ENCODE data around the gene OOSP4B.

Gene OOSP4B

DNA sequence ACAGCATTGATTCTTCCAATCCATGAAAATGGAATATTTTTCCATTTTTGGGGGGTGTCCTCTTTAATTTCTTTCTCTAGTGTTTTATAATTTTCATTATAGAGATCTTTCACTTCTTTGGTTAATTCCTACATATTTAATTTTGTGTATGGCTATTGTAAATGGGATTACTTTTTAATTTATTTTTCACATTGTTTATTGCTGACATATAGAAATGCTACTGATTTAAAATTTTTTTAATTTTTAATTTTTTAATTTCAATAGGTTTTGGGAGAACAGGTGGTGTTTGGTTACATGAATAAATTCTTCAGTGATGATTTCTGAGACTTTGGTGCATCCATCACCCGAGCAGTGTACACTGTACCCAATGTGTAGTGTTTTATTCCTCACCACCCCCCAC, 26.6 kb upstream of the OOSP4B start:
- H3K4me3 ChIP-seq (ENCODE audit: low read depth, low read length), result no peak overlapping the region
- no peak overlapping the region for H2BK120ac ChIP-seq (ENCODE audit: insufficient read depth, low read length, poor library complexity)
- H2BK12ac ChIP-seq (ENCODE audit: low read length), result no peak overlapping the region
- no peak overlapping the region for H2BK5ac ChIP-seq (ENCODE audit: low read depth, low read length, poor library complexity)
- no peak overlapping the region for H3K4ac ChIP-seq (ENCODE audit: low read depth, low read length)
- H3K14ac ChIP-seq (ENCODE audit: low read length), result no peak overlapping the region
- no peak overlapping the region for H4K12ac ChIP-seq (ENCODE audit: low read depth, low read length)
- H3K79me2 ChIP-seq (ENCODE audit: control insufficient read depth, insufficient read depth, low read length, poor library complexity), result no peaks in the 10 kb centered on the region
- no peaks in the 10 kb centered on the region for H3K36me3 ChIP-seq (ENCODE audit: control insufficient read depth in 1 of 2, insufficient read depth in 2 of 2, low read length in 2 of 2)
- H4K91ac ChIP-seq (ENCODE audit: low read depth, low read length), result no peak overlapping the region
- no peak overlapping the region for H3K4me2 ChIP-seq (ENCODE audit: low read length)
- H3K4me1 ChIP-seq (ENCODE audit: control insufficient read depth in 1 of 2, insufficient read depth in 2 of 2, low read length in 2 of 2), result no peaks in the 10 kb centered on the region
- no peak overlapping the region for H3K9ac ChIP-seq (ENCODE audit: low read length)
- no CpG with 5 or more reads among the region's 1 CpG for WGBS (ENCODE audit: extremely low coverage, insufficient coverage, insufficient read length)
- no peaks in the 10 kb centered on the region for H3K79me1 ChIP-seq (ENCODE audit: low read length)
- H4K8ac ChIP-seq (ENCODE audit: low read depth, low read length), result no peak overlapping the region
- H3K27me3 ChIP-seq (ENCODE audit: insufficient read depth, low read length), result no peaks in the 10 kb centered on the region
- H3K23ac ChIP-seq (ENCODE audit: low read length), result no peak overlapping the region
- H3K18ac ChIP-seq (ENCODE audit: low read length), result no peak overlapping the region
- no peak overlapping the region for H3K27ac ChIP-seq (ENCODE audit: low read depth, low read length)
- no peak for DNase-seq
- no peaks in the 10 kb centered on the region for H3K9me3 ChIP-seq (ENCODE audit: insufficient read depth, low read depth, low read length)
- H2AK5ac ChIP-seq (ENCODE audit: low read length), result no peak overlapping the region
- H2AFZ ChIP-seq (ENCODE audit: insufficient read depth, low read length, poor library complexity), result no peak overlapping the region

GRCh38 chr11:59992425-59992824, 24.6 kb upstream of the OOSP4B start:
- H3K79me2 ChIP-seq (ENCODE audit: control insufficient read depth, insufficient read depth, low read length, poor library complexity), result no peaks in the 10 kb centered on the region
- no CpG with 5 or more reads among the region's 5 CpGs for WGBS (ENCODE audit: extremely low coverage, insufficient coverage, insufficient read length)

DNA sequence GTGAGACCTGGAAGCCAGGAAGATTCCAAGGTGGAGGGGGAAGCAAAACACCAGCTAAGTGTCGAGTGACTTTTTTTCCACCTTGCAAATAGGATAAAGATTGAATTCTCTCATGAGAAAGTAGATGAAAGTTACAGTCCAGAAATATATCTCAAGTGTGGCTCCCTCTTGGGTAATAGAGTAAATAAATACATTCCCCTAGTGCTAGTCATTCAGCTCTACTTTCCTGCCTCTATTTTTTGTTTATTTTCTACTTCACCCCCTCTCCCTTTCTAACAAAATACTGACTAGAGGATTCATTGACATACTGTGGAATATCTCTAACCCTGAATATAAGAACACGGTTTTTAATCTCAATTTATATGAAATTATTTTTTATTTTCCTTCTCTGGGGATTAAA, 19.2 kb upstream of the OOSP4B start:
- Histone ChIP-seq H3K27ac (ENCODE audit: low read depth, low read length) (no peak overlapping the region), H3K4me2 (ENCODE audit: low read length) (no peak overlapping the region), H3K23ac (ENCODE audit: low read length) (no peak overlapping the region), H3K14ac (ENCODE audit: low read length) (no peak overlapping the region), H2BK120ac (ENCODE audit: insufficient read depth, low read length, poor library complexity) (no peak overlapping the region), H3K4ac (ENCODE audit: low read depth, low read length) (no peak overlapping the region), H3K79me1 (ENCODE audit: low read length) (no peaks in the 10 kb centered on the region), H4K91ac (ENCODE audit: low read depth, low read length) (no peak overlapping the region), H3K18ac (ENCODE audit: low read length) (no peak overlapping the region), H2BK12ac (ENCODE audit: low read length) (no peak overlapping the region), H4K12ac (ENCODE audit: low read depth, low read length) (no peak overlapping the region), H3K79me2 (ENCODE audit: control insufficient read depth, insufficient read depth, low read length, poor library complexity) (no peaks in the 10 kb centered on the region), H2AK5ac (ENCODE audit: low read length) (no peak overlapping the region), H3K9ac (ENCODE audit: low read length) (no peak overlapping the region), H2AFZ (ENCODE audit: insufficient read depth, low read length, poor library complexity) (no peak overlapping the region), H2BK5ac (ENCODE audit: low read depth, low read length, poor library complexity) (no peak overlapping the region), H3K9me3 (ENCODE audit: insufficient read depth, low read depth, low read length) (no peaks in the 10 kb centered on the region), H3K4me3 (ENCODE audit: low read depth, low read length) (no peak overlapping the region), H3K4me1 (ENCODE audit: control insufficient read depth in 1 of 2, insufficient read depth in 2 of 2, low read length in 2 of 2) (no peaks in the 10 kb centered on the region), H3K27me3 (ENCODE audit: insufficient read depth, low read length) (no peaks in the 10 kb centered on the region), H3K36me3 (ENCODE audit: control insufficient read depth in 1 of 2, insufficient read depth in 2 of 2, low read length in 2 of 2) (no peaks in the 10 kb centered on the region), H4K8ac (ENCODE audit: low read depth, low read length) (no peak overlapping the region)
- no CpG with 5 or more reads among the region's 2 CpGs for WGBS (ENCODE audit: extremely low coverage, insufficient coverage, insufficient read length)
- DNase-seq, result no peak

More at GRCh38 chr11:59992425-59992824, 24.6 kb upstream of the OOSP4B start:
- Histone ChIP-seq H3K4me1 (ENCODE audit: control insufficient read depth in 1 of 2, insufficient read depth in 2 of 2, low read length in 2 of 2) (no peaks in the 10 kb centered on the region), H3K9me3 (ENCODE audit: insufficient read depth, low read depth, low read length) (no peaks in the 10 kb centered on the region), H2BK5ac (ENCODE audit: low read depth, low read length, poor library complexity) (no peak overlapping the region), H2AFZ (ENCODE audit: insufficient read depth, low read length, poor library complexity) (no peak overlapping the region), H3K4me2 (ENCODE audit: low read length) (no peak overlapping the region), H4K91ac (ENCODE audit: low read depth, low read length) (no peak overlapping the region), H3K4me3 (ENCODE audit: low read depth, low read length) (no peak overlapping the region), H3K9ac (ENCODE audit: low read length) (no peak overlapping the region), H3K4ac (ENCODE audit: low read depth, low read length) (no peak overlapping the region), H3K23ac (ENCODE audit: low read length) (no peak overlapping the region), H3K14ac (ENCODE audit: low read length) (no peak overlapping the region), H2AK5ac (ENCODE audit: low read length) (no peak overlapping the region), H3K18ac (ENCODE audit: low read length) (no peak overlapping the region), H2BK120ac (ENCODE audit: insufficient read depth, low read length, poor library complexity) (no peak overlapping the region), H3K79me1 (ENCODE audit: low read length) (no peaks in the 10 kb centered on the region), H3K27me3 (ENCODE audit: insufficient read depth, low read length) (no peaks in the 10 kb centered on the region), H3K27ac (ENCODE audit: low read depth, low read length) (no peak overlapping the region), H3K36me3 (ENCODE audit: control insufficient read depth in 1 of 2, insufficient read depth in 2 of 2, low read length in 2 of 2) (no peaks in the 10 kb centered on the region), H2BK12ac (ENCODE audit: low read length) (no peak overlapping the region), H4K8ac (ENCODE audit: low read depth, low read length) (no peak overlapping the region), H4K12ac (ENCODE audit: low read depth, low read length) (no peak overlapping the region)
- no peak for DNase-seq

DNA sequence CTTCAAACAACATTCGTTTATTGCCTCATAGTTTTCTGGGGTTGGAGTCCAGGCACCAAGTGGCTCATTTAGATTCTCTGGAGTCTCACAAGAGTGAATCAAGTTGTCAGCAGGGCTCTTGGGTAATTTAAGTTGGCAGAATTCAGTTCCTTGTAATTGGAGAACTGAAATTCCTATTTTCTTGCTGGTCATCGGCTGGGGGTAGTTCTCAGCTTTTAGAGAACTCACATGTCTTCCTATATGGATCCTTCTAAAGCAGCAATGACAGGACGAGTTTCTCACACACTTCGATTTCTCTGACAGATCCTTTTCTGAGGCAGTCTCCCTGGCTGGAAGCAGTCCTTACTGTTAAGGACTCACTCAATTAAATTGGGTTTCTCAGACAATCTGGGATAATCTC, 17.3 kb upstream of the OOSP4B start:
- no peak overlapping the region for H3K9ac ChIP-seq (ENCODE audit: low read length)
- H2AFZ ChIP-seq (ENCODE audit: insufficient read depth, low read length, poor library complexity), result no peak overlapping the region
- H2AK5ac ChIP-seq (ENCODE audit: low read length), result no peak overlapping the region
- H3K4ac ChIP-seq (ENCODE audit: low read depth, low read length), result no peak overlapping the region
- H3K4me2 ChIP-seq (ENCODE audit: low read length), result no peak overlapping the region
- no peak overlapping the region for H3K4me3 ChIP-seq (ENCODE audit: low read depth, low read length)
- H3K14ac ChIP-seq (ENCODE audit: low read length), result no peak overlapping the region
- H3K36me3 ChIP-seq (ENCODE audit: control insufficient read depth in 1 of 2, insufficient read depth in 2 of 2, low read length in 2 of 2), result no peaks in the 10 kb centered on the region
- H3K79me1 ChIP-seq (ENCODE audit: low read length), result no peaks in the 10 kb centered on the region
- H3K79me2 ChIP-seq (ENCODE audit: control insufficient read depth, insufficient read depth, low read length, poor library complexity), result no peaks in the 10 kb centered on the region
- no peaks in the 10 kb centered on the region for H3K9me3 ChIP-seq (ENCODE audit: insufficient read depth, low read depth, low read length)
- no peak overlapping the region for H4K8ac ChIP-seq (ENCODE audit: low read depth, low read length)
- WGBS (ENCODE audit: extremely low coverage, insufficient coverage, insufficient read length), result no CpG with 5 or more reads among the region's 4 CpGs
- H4K12ac ChIP-seq (ENCODE audit: low read depth, low read length), result no peak overlapping the region
- no peak overlapping the region for H3K27ac ChIP-seq (ENCODE audit: low read depth, low read length)
- H2BK12ac ChIP-seq (ENCODE audit: low read length), result no peak overlapping the region
- H2BK120ac ChIP-seq (ENCODE audit: insufficient read depth, low read length, poor library complexity), result no peak overlapping the region
- no peaks in the 10 kb centered on the region for H3K27me3 ChIP-seq (ENCODE audit: insufficient read depth, low read length)
- H3K18ac ChIP-seq (ENCODE audit: low read length), result no peak overlapping the region
- no peak overlapping the region for H3K23ac ChIP-seq (ENCODE audit: low read length)
- no peak overlapping the region for H2BK5ac ChIP-seq (ENCODE audit: low read depth, low read length, poor library complexity)
- H3K4me1 ChIP-seq (ENCODE audit: control insufficient read depth in 1 of 2, insufficient read depth in 2 of 2, low read length in 2 of 2), result no peaks in the 10 kb centered on the region
- DNase-seq, result no peak
- H4K91ac ChIP-seq (ENCODE audit: low read depth, low read length), result no peak overlapping the region
